Occipital lobe (tissue), 3 donors: Measurements from ENCODE around the gene ANO6. TPM values are rescaled to one million over a fixed set of nuclear protein-coding genes. Genes with fewer than 3 reads are reported as not detected.

Experiments
- DNase-seq: peaks from one replicate; lab custom pipeline; 2025; lab: John Stamatoyannopoulos, UW
- small RNA-seq: library from RNA; depleted of rRNA; stranded (forward); fragments of <200 nt; gene quantifications from one replicate; pipeline ENCODE3, GENCODE V24; 2014
- total RNA-seq: library from RNA; depleted of rRNA; stranded (reverse); fragments of >200 nt; gene quantifications from one replicate; pipeline ENCODE4 v1.2.3, GENCODE V29; 2014

ANO6 gene
- total RNA-seq, 1 donor from 2014 or later, result 15.3 TPM

- DNase-seq, result no peak
These were observed 223.1 kb downstream of the ANO6 start for GRCh38 chr12:45439039-45439438.

- no peak for DNase-seq
These were observed 230.1 kb downstream of the ANO6 start for GRCh38 chr12:45446013-45446412.

GRCh38 chr12:45458238-45458637 lies 242.3 kb downstream of the ANO6 start:
- DNase-seq, result no peak

GRCh38 chr12:45458854-45459807 lies 243.2 kb downstream of the ANO6 start:
- DNase-seq, result no peak

- DNase-seq, result no peak
These were observed 246.6 kb downstream of the ANO6 start for GRCh38 chr12:45462506-45462905.

- no peak for DNase-seq
These were observed 248.8 kb downstream of the ANO6 start for GRCh38 chr12:45464699-45465098.

- DNase-seq, result no peak
These were observed 253.1 kb downstream of the ANO6 start for GRCh38 chr12:45468751-45469615.

- DNase-seq, result no peak
These were observed 254.0 kb downstream of the ANO6 start for GRCh38 chr12:45469902-45470301.

GRCh38 chr12:45473636-45474035 lies 257.7 kb downstream of the ANO6 start:
- no peak for DNase-seq

- DNase-seq, result no peak
These were observed 259.7 kb downstream of the ANO6 start for GRCh38 chr12:45475594-45475993.

- DNase-seq, result no peak
These were observed 261.6 kb downstream of the ANO6 start for GRCh38 chr12:45477526-45477925.

- DNase-seq, result no peak
These were observed 263.0 kb downstream of the ANO6 start for GRCh38 chr12:45478931-45479330.

- no peak for DNase-seq
These were observed 265.9 kb downstream of the ANO6 start for GRCh38 chr12:45481746-45482145.

GRCh38 chr12:45483571-45483970 lies 267.7 kb downstream of the ANO6 start:
- DNase-seq, result no peak

Small RNAs within 50 kb of the gene (small RNA-seq; reads per million reads assigned to genes)
- gene AC009248.2, result not detected

Other genes with a start within 250 kb of the ANO6 start
- gene DBX2, start 165.0 kb upstream of the ANO6 start, total RNA-seq, result 1.6 TPM